ENCODE results near the gene ADGRB3. TPM values are rescaled to one million over a fixed set of nuclear protein-coding genes. Genes with fewer than 3 reads are reported as not detected.

Gene ADGRB3
- polyA plus RNA-seq, 2 of the 4 experiments (the other 2 are of a cell fraction), result not detected

DNA sequence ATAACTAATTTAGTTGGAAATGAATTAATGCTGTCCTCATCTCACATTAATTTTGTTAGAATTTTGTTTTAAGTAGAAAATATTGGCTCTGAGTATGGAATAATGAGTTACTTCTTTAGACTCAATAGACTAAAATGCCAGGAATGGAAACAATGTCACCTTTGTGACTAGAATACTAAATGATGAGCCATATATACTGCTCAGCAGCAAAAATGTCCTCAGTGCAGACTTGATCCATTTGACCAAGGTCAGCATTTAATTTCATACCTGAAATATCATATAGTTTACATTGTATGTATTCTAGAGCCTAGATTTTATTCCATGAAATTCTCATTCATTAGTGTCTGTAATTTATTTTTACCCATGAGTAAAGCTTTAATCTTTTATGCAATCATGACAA, 217.7 kb downstream of the ADGRB3 start:
- TF ChIP-seq, protein P1, sequence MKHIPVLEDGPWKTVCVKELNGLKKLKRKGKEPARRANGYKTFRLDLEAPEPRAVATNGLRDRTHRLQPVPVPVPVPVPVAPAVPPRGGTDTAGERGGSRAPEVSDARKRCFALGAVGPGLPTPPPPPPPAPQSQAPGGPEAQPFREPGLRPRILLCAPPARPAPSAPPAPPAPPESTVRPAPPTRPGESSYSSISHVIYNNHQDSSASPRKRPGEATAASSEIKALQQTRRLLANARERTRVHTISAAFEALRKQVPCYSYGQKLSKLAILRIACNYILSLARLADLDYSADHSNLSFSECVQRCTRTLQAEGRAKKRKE (CRISPR knock-in tag; IDR thresholded peaks at IDR 0.05; ENCODE audit: low read depth), result no peak
- no peak for TF ChIP-seq MAZ (IDR thresholded peaks at IDR 0.05; ENCODE audit: borderline replicate concordance, low read depth, low read length)
- TF ChIP-seq, protein P2, sequence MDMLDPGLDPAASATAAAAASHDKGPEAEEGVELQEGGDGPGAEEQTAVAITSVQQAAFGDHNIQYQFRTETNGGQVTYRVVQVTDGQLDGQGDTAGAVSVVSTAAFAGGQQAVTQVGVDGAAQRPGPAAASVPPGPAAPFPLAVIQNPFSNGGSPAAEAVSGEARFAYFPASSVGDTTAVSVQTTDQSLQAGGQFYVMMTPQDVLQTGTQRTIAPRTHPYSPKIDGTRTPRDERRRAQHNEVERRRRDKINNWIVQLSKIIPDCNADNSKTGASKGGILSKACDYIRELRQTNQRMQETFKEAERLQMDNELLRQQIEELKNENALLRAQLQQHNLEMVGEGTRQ (IDR thresholded peaks at IDR 0.05), result no peak
- no peak for TF ChIP-seq ZFP36 (IDR thresholded peaks at IDR 0.05; ENCODE audit: borderline replicate concordance, partially characterized antibody)
- no peak for FAIRE-seq
- DNase-seq (ENCODE audit: low read depth in 1 of 2, low spot score in 1 of 2), result no peak
- CTCF ChIA-PET, result no interaction called here
- Histone ChIP-seq H3K4me1 (no peaks in the 10 kb centered on the region), H3K27ac (no peak overlapping the region), H3K4me2 (no peak overlapping the region), H3K4me3 (no peak overlapping the region), H3K9me3 (no peaks in the 10 kb centered on the region)
- ATAC-seq, result no peak
- POLR2A ChIA-PET, result no interaction called here

DNA sequence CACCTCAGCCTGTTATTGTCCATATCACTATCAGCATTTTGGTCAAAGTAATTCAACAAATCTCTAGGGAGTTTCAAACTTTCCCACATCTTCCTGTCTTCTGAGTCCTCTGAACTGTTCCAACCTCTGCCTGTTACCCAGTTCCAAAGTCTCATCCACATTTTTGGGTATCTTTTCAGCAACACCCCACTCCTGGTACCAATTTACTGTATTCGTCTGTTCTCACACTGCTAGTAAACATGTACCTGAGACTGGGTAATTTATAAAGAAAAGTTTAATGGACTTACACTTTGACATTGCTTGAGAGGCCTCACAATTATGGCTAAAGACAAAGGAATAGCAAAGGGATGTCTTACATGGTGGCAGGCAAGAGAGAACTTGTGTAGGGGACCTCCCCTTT, 224.2 kb downstream of the ADGRB3 start:
- H3K9me3 ChIP-seq, result no peaks in the 10 kb centered on the region
- no peak overlapping the region for H3K27ac ChIP-seq
- no peak for DNase-seq (ENCODE audit: low read depth in 1 of 2, low spot score in 1 of 2)
- no peak overlapping the region for H3K4me2 ChIP-seq
- no peak overlapping the region for H3K4me3 ChIP-seq
- POLR2A ChIA-PET, result no interaction called here
- WGBS (ENCODE audit: missing lambda C conversion rate), result 0% methylated on average over 1 of the region's 1 CpG
- TF ChIP-seq ZC3H11A (IDR thresholded peaks at IDR 0.05) (no peak), CEBPB (IDR thresholded peaks at IDR 0.05) (no peak), NR3C1 (IDR thresholded peaks at IDR 0.05) (no peak), HDAC2 (IDR thresholded peaks at IDR 0.05) (no peak)
- TF ChIP-seq, protein P3, sequence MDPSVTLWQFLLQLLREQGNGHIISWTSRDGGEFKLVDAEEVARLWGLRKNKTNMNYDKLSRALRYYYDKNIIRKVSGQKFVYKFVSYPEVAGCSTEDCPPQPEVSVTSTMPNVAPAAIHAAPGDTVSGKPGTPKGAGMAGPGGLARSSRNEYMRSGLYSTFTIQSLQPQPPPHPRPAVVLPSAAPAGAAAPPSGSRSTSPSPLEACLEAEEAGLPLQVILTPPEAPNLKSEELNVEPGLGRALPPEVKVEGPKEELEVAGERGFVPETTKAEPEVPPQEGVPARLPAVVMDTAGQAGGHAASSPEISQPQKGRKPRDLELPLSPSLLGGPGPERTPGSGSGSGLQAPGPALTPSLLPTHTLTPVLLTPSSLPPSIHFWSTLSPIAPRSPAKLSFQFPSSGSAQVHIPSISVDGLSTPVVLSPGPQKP (IDR thresholded peaks at IDR 0.05; ENCODE audit: low read depth, low read length), result no peak
- TF ChIP-seq, protein P1 (CRISPR knock-in tag; IDR thresholded peaks at IDR 0.05; ENCODE audit: low read depth), result no peak
- FAIRE-seq, result no peak
- no peak for ATAC-seq
- H3K4me1 ChIP-seq, result no peaks in the 10 kb centered on the region
- CTCF ChIA-PET, result no interaction called here

DNA sequence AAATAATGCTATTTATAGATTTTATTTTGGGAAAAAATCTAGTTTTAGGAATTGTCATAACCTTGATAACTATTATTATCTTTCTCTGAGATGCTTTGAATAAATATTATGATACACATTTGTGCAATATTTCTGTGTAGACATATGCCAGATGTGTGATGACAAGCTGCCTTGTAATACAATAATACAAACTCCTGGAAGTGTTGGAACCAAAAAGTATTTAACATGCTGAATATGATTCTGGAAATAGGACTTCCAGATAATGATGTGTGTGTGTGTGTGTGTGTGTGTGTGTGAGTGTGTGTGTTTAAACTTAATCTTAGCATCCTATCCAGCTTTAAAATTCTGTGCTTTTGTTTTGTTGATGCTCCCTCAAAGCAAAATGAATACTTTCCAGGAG, 233.6 kb downstream of the ADGRB3 start:
- Histone ChIP-seq H3K27ac (no peak overlapping the region), H3K4me2 (no peak overlapping the region), H3K9me3 (no peaks in the 10 kb centered on the region), H3K4me1 (no peaks in the 10 kb centered on the region), H3K4me3 (no peak overlapping the region)
- ChIA-PET POLR2A (no interaction called here), CTCF (no interaction called here)
- DNase-seq (ENCODE audit: low read depth in 1 of 2, low spot score in 1 of 2), result no peak
- no peak for FAIRE-seq
- ATAC-seq, result no peak
- no peak for TF ChIP-seq HOXA7 (CRISPR knock-in tag; IDR thresholded peaks at IDR 0.05)
- no peak for TF ChIP-seq EP300 (IDR thresholded peaks at IDR 0.05)
- no peak for TF ChIP-seq EHMT2 (IDR thresholded peaks at IDR 0.05; ENCODE audit: low read depth)
- TF ChIP-seq, protein P4, sequence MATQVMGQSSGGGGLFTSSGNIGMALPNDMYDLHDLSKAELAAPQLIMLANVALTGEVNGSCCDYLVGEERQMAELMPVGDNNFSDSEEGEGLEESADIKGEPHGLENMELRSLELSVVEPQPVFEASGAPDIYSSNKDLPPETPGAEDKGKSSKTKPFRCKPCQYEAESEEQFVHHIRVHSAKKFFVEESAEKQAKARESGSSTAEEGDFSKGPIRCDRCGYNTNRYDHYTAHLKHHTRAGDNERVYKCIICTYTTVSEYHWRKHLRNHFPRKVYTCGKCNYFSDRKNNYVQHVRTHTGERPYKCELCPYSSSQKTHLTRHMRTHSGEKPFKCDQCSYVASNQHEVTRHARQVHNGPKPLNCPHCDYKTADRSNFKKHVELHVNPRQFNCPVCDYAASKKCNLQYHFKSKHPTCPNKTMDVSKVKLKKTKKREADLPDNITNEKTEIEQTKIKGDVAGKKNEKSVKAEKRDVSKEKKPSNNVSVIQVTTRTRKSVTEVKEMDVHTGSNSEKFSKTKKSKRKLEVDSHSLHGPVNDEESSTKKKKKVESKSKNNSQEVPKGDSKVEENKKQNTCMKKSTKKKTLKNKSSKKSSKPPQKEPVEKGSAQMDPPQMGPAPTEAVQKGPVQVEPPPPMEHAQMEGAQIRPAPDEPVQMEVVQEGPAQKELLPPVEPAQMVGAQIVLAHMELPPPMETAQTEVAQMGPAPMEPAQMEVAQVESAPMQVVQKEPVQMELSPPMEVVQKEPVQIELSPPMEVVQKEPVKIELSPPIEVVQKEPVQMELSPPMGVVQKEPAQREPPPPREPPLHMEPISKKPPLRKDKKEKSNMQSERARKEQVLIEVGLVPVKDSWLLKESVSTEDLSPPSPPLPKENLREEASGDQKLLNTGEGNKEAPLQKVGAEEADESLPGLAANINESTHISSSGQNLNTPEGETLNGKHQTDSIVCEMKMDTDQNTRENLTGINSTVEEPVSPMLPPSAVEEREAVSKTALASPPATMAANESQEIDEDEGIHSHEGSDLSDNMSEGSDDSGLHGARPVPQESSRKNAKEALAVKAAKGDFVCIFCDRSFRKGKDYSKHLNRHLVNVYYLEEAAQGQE (IDR thresholded peaks at IDR 0.05), result no peak
- TF ChIP-seq, protein P5, sequence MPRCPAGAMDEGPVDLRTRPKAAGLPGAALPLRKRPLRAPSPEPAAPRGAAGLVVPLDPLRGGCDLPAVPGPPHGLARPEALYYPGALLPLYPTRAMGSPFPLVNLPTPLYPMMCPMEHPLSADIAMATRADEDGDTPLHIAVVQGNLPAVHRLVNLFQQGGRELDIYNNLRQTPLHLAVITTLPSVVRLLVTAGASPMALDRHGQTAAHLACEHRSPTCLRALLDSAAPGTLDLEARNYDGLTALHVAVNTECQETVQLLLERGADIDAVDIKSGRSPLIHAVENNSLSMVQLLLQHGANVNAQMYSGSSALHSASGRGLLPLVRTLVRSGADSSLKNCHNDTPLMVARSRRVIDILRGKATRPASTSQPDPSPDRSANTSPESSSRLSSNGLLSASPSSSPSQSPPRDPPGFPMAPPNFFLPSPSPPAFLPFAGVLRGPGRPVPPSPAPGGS (IDR thresholded peaks at IDR 0.05), result no peak
- TF ChIP-seq GATA3 (IDR thresholded peaks at IDR 0.05; ENCODE audit: borderline replicate concordance), result no peak
- TF ChIP-seq ZSCAN20 (CRISPR knock-in tag; IDR thresholded peaks at IDR 0.05), result no peak
- no peak for TF ChIP-seq POLR2A (IDR thresholded peaks at IDR 0.05; ENCODE audit: low read length)
- no peak for TF ChIP-seq ESRRA (IDR thresholded peaks at IDR 0.05; ENCODE audit: borderline replicate concordance, low read length)
- no peak for TF ChIP-seq CHD4 (IDR thresholded peaks at IDR 0.05; ENCODE audit: borderline replicate concordance)
- TF ChIP-seq CHD2 (IDR thresholded peaks at IDR 0.05; ENCODE audit: low read length, partially characterized antibody), result no peak
- no peak for TF ChIP-seq JUNB (IDR thresholded peaks at IDR 0.05)
- TF ChIP-seq EHF (CRISPR knock-in tag; IDR thresholded peaks at IDR 0.05), result no peak
- no peak for TF ChIP-seq NR3C1 (IDR thresholded peaks at IDR 0.05)
- no peak for TF ChIP-seq HDAC2 (IDR thresholded peaks at IDR 0.05)
- no peak for TF ChIP-seq FOSL2 (IDR thresholded peaks at IDR 0.05)
- no peak for TF ChIP-seq FOSL2 (CRISPR knock-in tag; IDR thresholded peaks at IDR 0.05)
- no peak for TF ChIP-seq RAD21 (conservative IDR thresholded peaks at IDR 0.05 in 1 of 2, IDR thresholded peaks at IDR 0.05 in 1 of 2)
- no peak for TF ChIP-seq HOXB5 (CRISPR knock-in tag; IDR thresholded peaks at IDR 0.05)

Data from A549 (cell line).